ENCODE measurements around the gene PHF14.

Gene PHF14

GRCh38 chr7:11170863-11171568 lies 197.3 kb downstream of the PHF14 start:
- DNase-seq (ENCODE audit: low read depth, low spot score), result no peak

DNA sequence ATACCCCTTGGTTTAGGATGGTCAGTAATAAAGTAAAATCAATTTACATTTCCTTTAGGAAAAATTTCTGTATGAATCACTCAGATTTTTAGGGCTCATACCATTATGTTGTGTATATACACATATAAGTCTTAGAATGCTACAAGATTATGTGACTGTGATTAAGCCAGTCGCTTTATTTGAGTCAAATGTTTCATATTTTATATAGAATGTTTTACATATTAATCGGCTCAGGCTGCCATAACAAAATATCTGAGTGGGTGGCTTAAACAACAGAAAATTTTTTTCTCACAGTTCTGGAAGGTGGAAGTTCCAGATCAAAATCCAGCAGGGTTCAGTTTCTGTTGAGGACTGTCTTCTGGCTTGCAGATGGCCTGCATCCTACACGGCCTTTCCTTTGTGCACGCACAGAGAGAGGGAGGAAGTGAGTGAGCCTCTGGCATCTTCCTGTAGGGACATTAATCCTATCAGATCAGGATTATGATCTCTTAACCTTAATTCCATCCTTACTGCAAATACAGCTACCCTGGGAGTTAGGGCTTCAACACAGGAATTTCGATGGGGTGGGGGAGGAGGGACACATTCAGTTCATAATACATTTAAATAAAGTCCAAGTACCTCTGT lies 198.0 kb downstream of the PHF14 start:
- no peak for DNase-seq (ENCODE audit: low read depth, low spot score)

DNA sequence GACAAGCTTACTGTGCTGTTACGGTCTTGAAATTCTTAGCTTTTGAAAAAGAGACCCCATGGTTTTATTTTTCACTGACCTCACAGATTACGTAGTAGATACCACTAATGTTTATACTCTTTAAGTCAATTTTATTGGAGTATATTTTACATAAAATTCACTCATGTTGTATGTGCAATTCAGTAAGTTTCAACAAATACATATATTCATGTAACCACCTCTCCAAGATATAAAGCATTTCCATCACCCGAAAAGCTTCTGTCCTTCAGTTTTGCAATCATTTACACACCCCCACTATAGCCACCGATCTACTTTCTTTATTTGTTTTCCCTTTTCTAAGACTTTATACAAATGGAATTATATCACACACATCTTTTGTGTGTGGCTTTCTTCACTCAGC lies 199.2 kb downstream of the PHF14 start:
- DNase-seq (ENCODE audit: low read depth, low spot score), result no peak

GRCh38 chr7:11175371-11175770 lies 201.7 kb downstream of the PHF14 start:
- DNase-seq (ENCODE audit: low read depth, low spot score), result no peak

DNA sequence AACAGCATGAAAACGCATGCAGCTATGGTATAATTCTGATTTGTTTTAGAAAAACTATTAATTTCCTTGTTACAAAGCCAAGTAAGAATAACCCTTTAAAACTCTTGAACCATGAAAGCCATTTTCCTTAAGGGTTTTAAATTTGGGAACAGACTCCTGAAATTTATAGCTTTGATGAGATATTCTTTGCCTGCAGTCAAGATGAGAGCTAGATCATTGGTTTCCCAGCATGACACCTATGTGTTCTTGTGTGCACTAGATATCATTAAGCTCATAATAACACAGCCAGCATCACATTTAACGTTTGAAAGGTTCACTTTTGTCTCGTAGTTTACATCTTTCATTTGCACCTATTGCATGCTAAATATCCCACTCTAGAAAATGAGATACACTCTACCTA lies 202.2 kb downstream of the PHF14 start:
- no peak for DNase-seq (ENCODE audit: low read depth, low spot score)

DNA sequence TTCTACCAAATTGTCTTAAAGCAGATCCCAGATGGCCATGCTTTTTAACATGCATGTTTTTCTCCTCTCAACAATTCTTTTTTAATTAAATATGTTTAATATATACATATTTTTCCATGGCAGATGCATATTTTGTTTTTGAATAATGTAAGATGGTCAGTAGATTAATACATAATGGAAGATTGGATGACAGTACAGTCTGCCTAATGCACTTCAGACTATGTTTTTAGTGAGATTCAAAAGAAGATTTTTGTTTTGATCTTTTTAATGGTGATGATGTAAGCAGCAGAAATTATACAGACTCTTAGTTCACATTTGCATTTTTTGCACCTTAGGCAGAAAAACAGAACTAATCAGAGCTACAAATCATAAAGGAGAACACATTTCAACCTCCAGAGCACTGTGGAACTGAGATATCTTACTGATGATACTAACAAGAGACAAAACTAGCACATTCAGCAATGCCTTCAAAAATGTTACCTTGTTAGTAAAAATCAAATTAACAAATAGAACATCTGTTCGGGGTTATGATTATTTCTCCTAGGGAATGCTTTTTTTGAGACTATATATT lies 203.4 kb downstream of the PHF14 start:
- no peak for DNase-seq (ENCODE audit: low read depth, low spot score)

GRCh38 chr7:11177793-11178192 lies 204.1 kb downstream of the PHF14 start:
- DNase-seq (ENCODE audit: low read depth, low spot score), result no peak

GRCh38 chr7:11181590-11181989 lies 207.9 kb downstream of the PHF14 start:
- DNase-seq (ENCODE audit: low read depth, low spot score), result no peak

DNA sequence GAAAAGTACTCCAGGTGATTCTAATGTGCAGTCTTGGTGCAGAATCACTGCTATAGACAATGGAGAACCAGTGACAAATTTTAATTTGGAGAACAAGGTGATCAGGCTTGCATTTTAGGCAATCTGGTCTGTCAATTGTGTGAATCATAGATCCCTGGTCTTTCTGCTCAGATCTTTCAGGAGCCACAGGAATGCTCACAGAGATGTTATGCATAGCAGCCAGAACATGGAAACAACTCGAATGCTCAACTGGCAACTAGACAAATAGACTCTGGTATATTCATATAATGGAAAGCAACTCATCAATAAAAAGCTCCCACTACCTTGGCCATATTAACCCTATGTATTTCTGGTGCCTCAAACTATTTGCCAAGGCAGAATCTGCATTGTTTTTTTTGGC lies 209.1 kb downstream of the PHF14 start:
- no peak for DNase-seq (ENCODE audit: low read depth, low spot score)

- peak; percentile 77 for DNase-seq (ENCODE audit: low read depth, low spot score)
Measured at GRCh38 chr7:11185179-11185815, 211.6 kb downstream of the PHF14 start.

- no peak for DNase-seq (ENCODE audit: low read depth, low spot score)
Measured at GRCh38 chr7:11188529-11189310, 215.0 kb downstream of the PHF14 start.

GRCh38 chr7:11191081-11191480 lies 217.4 kb downstream of the PHF14 start:
- no peak for DNase-seq (ENCODE audit: low read depth, low spot score)

DNA sequence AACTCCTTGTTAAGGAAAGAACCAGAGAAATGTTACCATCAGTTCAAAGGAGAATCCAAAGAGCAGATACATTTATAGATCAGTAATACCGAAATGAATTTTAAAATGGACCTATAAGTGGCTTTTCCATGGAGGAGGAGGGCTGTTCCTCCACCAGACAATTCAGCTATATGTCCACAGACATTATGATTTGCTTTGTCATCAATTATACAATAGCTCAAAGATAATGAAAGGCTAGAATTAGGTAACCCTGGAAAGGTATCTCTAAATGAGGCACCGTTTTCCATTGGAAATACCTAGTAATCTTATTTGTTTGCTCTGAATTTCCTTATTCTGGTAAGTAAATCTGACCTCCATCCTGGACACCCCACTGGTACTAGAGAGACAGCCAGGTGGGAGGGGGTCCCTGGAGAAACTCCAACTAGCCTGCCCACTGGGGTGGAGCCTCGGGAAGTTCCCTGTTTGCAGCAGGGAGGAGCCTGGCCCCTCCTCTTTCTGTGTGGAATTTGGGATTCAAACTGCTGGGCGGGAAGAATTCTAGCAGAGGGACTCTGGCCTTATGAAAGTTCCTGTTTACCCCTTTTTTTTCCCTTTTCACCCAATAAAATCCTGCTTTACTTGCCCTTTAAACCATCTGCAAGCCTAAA lies 218.0 kb downstream of the PHF14 start:
- peak; percentile 80 for DNase-seq (ENCODE audit: low read depth, low spot score)

GRCh38 chr7:11192506-11192905 lies 218.8 kb downstream of the PHF14 start:
- DNase-seq (ENCODE audit: low read depth, low spot score), result no peak

GRCh38 chr7:11193131-11193867 lies 219.6 kb downstream of the PHF14 start:
- peak; percentile 94 for DNase-seq (ENCODE audit: low read depth, low spot score)

DNA sequence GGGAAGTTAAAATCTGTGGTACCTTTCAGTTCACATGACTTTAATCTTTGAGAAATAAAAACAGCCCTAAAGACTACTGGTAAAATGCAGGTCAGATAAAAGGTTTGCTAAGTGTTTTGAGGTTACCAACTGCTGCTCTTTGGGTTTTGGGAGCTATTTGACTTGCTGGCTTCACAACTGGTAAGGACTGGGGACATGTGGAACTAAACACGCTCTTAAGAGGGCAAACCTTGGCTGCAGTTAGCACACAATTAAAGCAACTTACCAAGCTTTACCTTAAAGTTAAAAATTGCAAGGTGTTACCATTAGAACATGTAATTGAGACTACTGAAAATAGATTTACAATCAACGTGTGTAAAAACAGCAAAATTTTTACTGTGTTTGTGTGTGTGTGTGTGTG lies 220.2 kb downstream of the PHF14 start:
- no peak for DNase-seq (ENCODE audit: low read depth, low spot score)

- DNase-seq (ENCODE audit: low read depth, low spot score), result no peak
Measured at GRCh38 chr7:11194492-11194891, 220.8 kb downstream of the PHF14 start.

GRCh38 chr7:11195502-11195901 lies 221.8 kb downstream of the PHF14 start:
- DNase-seq (ENCODE audit: low read depth, low spot score), result peak; percentile 73

DNA sequence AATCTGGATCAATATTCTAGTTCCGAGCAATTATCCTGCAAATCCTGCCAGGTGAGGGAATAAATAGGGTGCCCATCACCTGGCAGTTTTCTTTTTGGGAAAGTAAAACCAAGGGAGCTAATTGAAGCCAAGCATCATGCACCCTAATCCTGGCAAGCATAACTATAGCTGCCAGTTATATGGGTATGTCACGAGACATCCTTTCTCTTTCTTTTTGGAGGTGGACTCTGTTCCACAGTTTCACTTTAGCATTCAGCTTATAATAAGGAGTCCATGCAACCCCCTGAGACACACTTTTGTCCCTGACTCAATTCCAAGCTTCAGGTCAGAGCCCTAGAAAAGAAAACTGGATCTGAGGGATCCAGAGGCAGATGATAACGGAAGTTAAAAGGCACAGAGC lies 222.5 kb downstream of the PHF14 start:
- DNase-seq (ENCODE audit: low read depth, low spot score), result no peak

DNA sequence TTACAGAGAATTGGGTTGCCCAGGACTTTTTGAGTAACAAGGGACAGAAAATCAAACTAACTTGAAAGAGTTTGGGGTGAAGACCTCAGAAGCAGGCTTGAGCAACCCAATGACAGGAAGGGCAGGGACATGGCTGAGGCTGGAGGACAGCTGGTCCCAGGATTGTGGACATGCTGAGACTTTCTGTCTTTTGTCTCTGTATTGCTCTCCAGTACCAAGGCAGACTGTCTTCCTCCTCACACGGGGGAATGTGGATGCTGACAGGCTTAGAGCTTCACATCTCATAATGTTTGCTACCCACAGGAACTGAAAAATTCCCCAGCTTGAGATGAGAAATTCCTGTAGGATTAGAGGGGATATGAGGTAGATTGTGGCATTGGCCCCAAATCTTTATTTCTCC lies 229.6 kb downstream of the PHF14 start:
- no peak for DNase-seq (ENCODE audit: low read depth, low spot score)

DNA sequence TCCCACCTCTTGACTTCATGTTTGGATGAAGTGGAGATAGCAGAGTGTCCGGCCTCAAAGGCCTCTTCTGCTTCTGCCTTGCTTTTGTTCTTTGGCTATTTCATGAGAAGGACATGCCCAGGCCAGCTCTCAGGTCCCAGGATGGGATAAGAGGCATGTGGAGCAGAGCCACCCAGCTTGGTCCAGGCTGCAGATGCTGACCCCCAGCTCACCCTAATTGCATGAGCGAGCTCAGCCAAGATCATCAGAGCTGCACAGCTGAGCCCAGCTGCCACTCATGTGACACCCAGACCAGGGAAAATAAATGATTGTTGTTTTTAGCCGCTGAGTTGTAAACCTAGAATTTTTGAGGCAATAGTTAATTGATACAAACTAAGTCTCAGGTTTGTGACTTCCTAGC lies 230.0 kb downstream of the PHF14 start:
- DNase-seq (ENCODE audit: low read depth, low spot score), result no peak

All from ELF-1 (cell line).